H1 (cell line): ENCODE results near the gene ACHE. TPM values are rescaled to one million over a fixed set of nuclear protein-coding genes. Genes with fewer than 3 reads are reported as not detected.
A peak's percentile ranks its signal among the peaks of the same experiment; 100 is the strongest.

Source experiments
- CTCF ChIA-PET: fragments of 300-600 bp; sonication (Branson Sonifier 250); formaldehyde crosslinking; loops from one replicate; lab custom pipeline; 2021; ENCODE audit not compliant: partially characterized antibody; lab: Charles Lee
- POLR2A ChIA-PET: fragments of 300-600 bp; sonication (Branson Sonifier 250); formaldehyde crosslinking; loops from one replicate; lab custom pipeline; 2021; ENCODE audit warnings: inconsistent platforms; ENCODE audit not compliant: partially characterized antibody; lab: Charles Lee
- DNase-seq, 2 experiments: peaks; one replicate each; pipeline versions ENCODE4 v3.0.0 to v3.0.0-alpha.2; 2010 to 2022; ENCODE audit warnings: low spot score in 2 of 2, low read depth in 1 of 2, mixed read lengths in 1 of 2
- FAIRE-seq: peaks from 2 replicates; lab custom pipeline; 2011; peaks lifted over from hg19 to GRCh38; lab: Jason Lieb, UNC
- H2AFZ ChIP-seq: 2 replicates; pipeline ENCODE4 v1.8.1; 2012; ENCODE audit warnings: low read length, inconsistent platforms
- H2AK5ac ChIP-seq: 2 replicates; pipeline ENCODE4 v1.6.1; 2013; ENCODE audit warnings: low read depth, low read length
- H2BK120ac ChIP-seq: replicated peaks from 2 replicates; pipeline ENCODE3; 2013; ENCODE audit warnings: low read depth, low read length, inconsistent platforms
- H2BK12ac ChIP-seq: 2 replicates; pipeline ENCODE4 v1.6.1; 2013; ENCODE audit warnings: low read depth, low read length
- H2BK15ac ChIP-seq: 2 replicates; pipeline ENCODE4 v1.6.1; 2013; ENCODE audit warnings: low read length
- H2BK20ac ChIP-seq: 2 replicates; pipeline ENCODE4 v1.6.1; 2013; ENCODE audit warnings: low read length
- H2BK5ac ChIP-seq: 2 replicates; pipeline ENCODE4 v1.6.1; 2013; ENCODE audit warnings: low read depth, low read length
- H3K14ac ChIP-seq: 2 replicates; pipeline ENCODE4 v1.6.1; 2013; ENCODE audit warnings: inconsistent platforms; ENCODE audit not compliant: insufficient read length
- H3K18ac ChIP-seq: 2 replicates; pipeline ENCODE4 v1.6.1; 2013; ENCODE audit warnings: low read length; ENCODE audit errors: extremely low read depth
- H3K23ac ChIP-seq: 2 replicates; pipeline ENCODE4 v1.6.1; 2013; ENCODE audit warnings: inconsistent platforms; ENCODE audit not compliant: insufficient read length
- H3K23me2 ChIP-seq: 2 replicates; pipeline ENCODE4 v1.6.1; 2013; ENCODE audit warnings: low read depth, low read length
- H3K27ac ChIP-seq: 2 replicates; pipeline ENCODE4 v1.6.1; 2011; ENCODE audit warnings: low read depth, low read length, inconsistent platforms
- H3K27me3 ChIP-seq, 4 experiments: replicated peaks in 1 of 4; 1 replicate in 1 of 4; 2 replicates in 3 of 4; pipeline versions ENCODE4 v1.6.1 to v1.8.1; 2011 to 2013; ENCODE audit warnings: low read length in 3 of 4, mild to moderate bottlenecking in 3 of 4, inconsistent platforms in 2 of 4, mixed read lengths in 2 of 4, moderate library complexity in 1 of 4; ENCODE audit not compliant: control insufficient read depth in 3 of 4, insufficient read depth in 3 of 4; ENCODE audit errors: extremely low read depth in 1 of 4
- H3K36me3 ChIP-seq, 4 experiments: 2 replicates each; pipeline versions ENCODE4 v1.6.1 to v1.8.1; 2011 to 2013; ENCODE audit warnings: mild to moderate bottlenecking in 4 of 4, low read length in 3 of 4, moderate library complexity in 2 of 4, control low read depth in 1 of 4, inconsistent platforms in 1 of 4; ENCODE audit not compliant: insufficient read depth in 4 of 4, control insufficient read depth in 2 of 4
- H3K4ac ChIP-seq: replicated peaks from 2 replicates; pipeline ENCODE3; 2013; ENCODE audit warnings: low read length, low read depth, mixed read lengths, inconsistent platforms; ENCODE audit not compliant: insufficient read length
- H3K4me1 ChIP-seq, 4 experiments: replicated peaks in 1 of 4; 1 replicate in 1 of 4; 2 replicates in 3 of 4; pipeline versions ENCODE4 v1.6.1 to v1.8.1; 2011 to 2013; ENCODE audit warnings: low read length in 3 of 4, inconsistent platforms in 2 of 4, mixed read lengths in 1 of 4; ENCODE audit not compliant: insufficient read depth in 4 of 4, control insufficient read depth in 3 of 4
- H3K4me2 ChIP-seq, 2 experiments: 2 replicates each; pipeline versions ENCODE4 v1.6.1 to v1.8.1; 2011 to 2013; ENCODE audit warnings: low read depth in 2 of 2, low read length in 2 of 2, control low read depth in 1 of 2, inconsistent platforms in 1 of 2, mild to moderate bottlenecking in 1 of 2; ENCODE audit not compliant: insufficient read depth in 1 of 2
- H3K4me3 ChIP-seq, 4 experiments: fragments of 200-600, 300-600 bp in 1 of 4; sonication (generic), shearing (Covaris generic), sonication (Bioruptor Twin) in 1 of 4; 2 replicates each; pipeline versions ENCODE4 v1.5.1 to v1.8.1; 2011 to 2016; ENCODE audit warnings: low read length in 4 of 4, low read depth in 3 of 4, control low read depth in 2 of 4, inconsistent platforms in 2 of 4, mild to moderate bottlenecking in 2 of 4, mixed read lengths in 1 of 4, moderate library complexity in 1 of 4; ENCODE audit not compliant: insufficient read depth in 2 of 4; ENCODE audit errors: extremely low read depth in 1 of 4
- H3K56ac ChIP-seq: replicated peaks from 2 replicates; pipeline ENCODE3; 2013; ENCODE audit warnings: low read depth, mild to moderate bottlenecking, mixed read lengths, low read length, inconsistent platforms; ENCODE audit not compliant: insufficient read length
- H3K79me1 ChIP-seq: 2 replicates; pipeline ENCODE4 v1.6.1; 2013; ENCODE audit warnings: low read depth, low read length, control low read depth
- H3K79me2 ChIP-seq, 2 experiments: 2 replicates each; pipeline versions ENCODE4 v1.6.1 to v1.8.1; 2012 to 2013; ENCODE audit warnings: low read length in 2 of 2, mild to moderate bottlenecking in 2 of 2, inconsistent platforms in 1 of 2; ENCODE audit not compliant: insufficient read depth in 2 of 2, control insufficient read depth in 1 of 2
- H3K9ac ChIP-seq, 4 experiments: replicated peaks in 1 of 4; 1 replicate in 1 of 4; 2 replicates in 3 of 4; pipeline versions ENCODE4 v1.6.1 to v1.8.1; 2011 to 2013; ENCODE audit warnings: low read depth in 3 of 4, low read length in 3 of 4, control low read depth in 2 of 4, mild to moderate bottlenecking in 2 of 4, moderate library complexity in 2 of 4, inconsistent platforms in 1 of 4; ENCODE audit errors: extremely low read depth in 1 of 4
- H3K9me3 ChIP-seq, 2 experiments: 2 replicates each; pipeline versions ENCODE4 v1.6.1 to v1.8.1; 2012 to 2013; ENCODE audit warnings: mild to moderate bottlenecking in 2 of 2, moderate library complexity in 2 of 2, control low read depth in 1 of 2, inconsistent platforms in 1 of 2, low read depth in 1 of 2, low read length in 1 of 2, mixed read lengths in 1 of 2; ENCODE audit not compliant: insufficient read depth in 2 of 2
- H4K20me1 ChIP-seq, 2 experiments: replicated peaks in 1 of 2; 2 replicates each; pipeline versions ENCODE3 to v1.8.1; 2011 to 2013; ENCODE audit warnings: inconsistent platforms in 2 of 2, low read length in 2 of 2, mild to moderate bottlenecking in 1 of 2; ENCODE audit not compliant: insufficient read depth in 2 of 2, control insufficient read depth in 1 of 2
- H4K5ac ChIP-seq: 2 replicates; pipeline ENCODE4 v1.6.1; 2013; ENCODE audit warnings: low read length, low read depth, mixed read lengths, inconsistent platforms; ENCODE audit not compliant: insufficient read length
- H4K8ac ChIP-seq: 2 replicates; pipeline ENCODE4 v1.8.0; 2013; ENCODE audit warnings: mild to moderate bottlenecking, moderate library complexity, low read length, inconsistent platforms; ENCODE audit not compliant: insufficient read depth; ENCODE audit errors: extremely low read depth
- H4K91ac ChIP-seq: replicated peaks from 2 replicates; pipeline ENCODE3; 2013; ENCODE audit warnings: low read length, mixed read lengths, inconsistent platforms; ENCODE audit not compliant: insufficient read length
- BCL11A ChIP-seq, 2 experiments: IDR thresholded peaks; one replicate each; pipeline ENCODE4 v1.6.1; 2011; ENCODE audit warnings: low read depth in 2 of 2, low read length in 2 of 2, mild to moderate bottlenecking in 2 of 2
- CHD2 ChIP-seq: IDR thresholded peaks from 2 replicates; pipeline ENCODE4 v1.6.1; 2012; ENCODE audit warnings: low read length, improper control_type of control experiment
- EZH2 ChIP-seq: fragments of 200-600 bp; sonication (generic); IDR thresholded peaks from 2 replicates; pipeline ENCODE4 v1.7.1; 2012; ENCODE audit warnings: low read depth, mild to moderate bottlenecking, moderate library complexity, low read length, inconsistent platforms; ENCODE audit not compliant: severe bottlenecking
- HDAC2 ChIP-seq, 2 experiments: fragments of 300-600 bp in 1 of 2; sonication (generic) in 1 of 2; IDR thresholded peaks; 2 replicates each; pipeline ENCODE4 v1.6.1; 2011 to 2012; ENCODE audit warnings: low read depth in 2 of 2, low read length in 2 of 2, mild to moderate bottlenecking in 2 of 2, moderate library complexity in 2 of 2, borderline replicate concordance in 1 of 2, inconsistent platforms in 1 of 2
- JUN ChIP-seq: IDR thresholded peaks from 2 replicates; pipeline ENCODE4 v1.6.1; 2011; ENCODE audit warnings: low read depth, mild to moderate bottlenecking, improper control_type of control experiment, low read length
- POLR2A ChIP-seq, 2 experiments: IDR thresholded peaks; 1 replicate in 1 of 2; 2 replicates in 1 of 2; pipeline ENCODE4 v1.6.1; 2011; ENCODE audit warnings: low read depth in 2 of 2, low read length in 2 of 2, mild to moderate bottlenecking in 2 of 2; ENCODE audit errors: control extremely low read depth in 1 of 2
- RBBP5 ChIP-seq: IDR thresholded peaks from 2 replicates; pipeline ENCODE4 v1.7.1; 2012; ENCODE audit warnings: low read depth, mild to moderate bottlenecking, inconsistent platforms, low read length, moderate library complexity, borderline replicate concordance
- SP2 ChIP-seq: IDR thresholded peaks from 2 replicates; pipeline ENCODE4 v1.6.1; 2012; ENCODE audit warnings: mild to moderate bottlenecking, low read length, inconsistent platforms
- TEAD4 ChIP-seq: IDR thresholded peaks from 2 replicates; pipeline ENCODE4 v1.6.1; 2012; ENCODE audit warnings: low read depth, low read length, inconsistent platforms, mixed read lengths
- USF2 ChIP-seq: IDR thresholded peaks from 2 replicates; pipeline ENCODE4 v1.6.1; 2011; ENCODE audit warnings: low read length, improper control_type of control experiment
- WGBS, 2 experiments: shearing (Covaris generic) in 1 of 2; methylation state at CpG; one replicate each; pipeline versions ENCODE4 v1.1.6 to v1.1.7; 2013 to 2015; ENCODE audit warnings: low lambda C conversion rate in 2 of 2, mixed read lengths in 2 of 2, inconsistent platforms in 1 of 2, low coverage in 1 of 2, missing lambda C conversion rate in 1 of 2; ENCODE audit not compliant: insufficient replicate concordance in 2 of 2, insufficient coverage in 1 of 2, insufficient read length in 1 of 2; ENCODE audit errors: extremely low coverage in 1 of 2, missing lambda C conversion rate in 1 of 2; 5-methylcytosine and 5-hydroxymethylcytosine counted together
- polyA plus RNA-seq, 7 experiments: library from polyadenylated mRNA; depleted of rRNA in 3 of 7; stranded (reverse) in 5 of 7; unstranded in 2 of 7; fragments of >200 nt in 5 of 7; fragments of 200-250 nt in 2 of 7; gene quantifications; 1 replicate in 5 of 7; 2 replicates in 1 of 7; 4 replicates in 1 of 7; pipeline versions ENCODE4 v1.2.1 to v1.2.3, GENCODE V29; 2011 to 2013; ENCODE audit warnings: missing spikeins in 2 of 7, mixed read lengths in 2 of 7
- total RNA-seq: library from RNA; stranded (reverse); fragmentation: NEBNext Ultra II Directional; extraction: Animal tissue kit (Norgen Biotek cat#: 25700); gene quantifications from 2 replicates; pipeline ENCODE4 v1.2.1, GENCODE V29; 2021

The ACHE gene
- total and polyA plus RNA-seq, 2 of the 8 experiments (the other 6 are each of a cell fraction or from before 2014, with no cell fraction given): 1.4 to 4.3 TPM

- Histone ChIP-seq H3K27ac (no peak overlapping the region), H2AFZ (no peak overlapping the region), H4K20me1 (peaks cover 0 to 5% of the 10 kb centered on the region in 2 experiments), H3K4me3 (no peak overlapping the region), H3K4me2 (no peak overlapping the region), H3K9ac (no peak overlapping the region), H3K79me1 (no peaks in the 10 kb centered on the region), H3K23me2 (peaks cover 6% of the 10 kb centered on the region; the same call in 1 of the 2 replicates), H2BK5ac (no peak overlapping the region), H2BK12ac (0 out of 2 replicates have a peak overlapping the region, but pooled peaks have one; percentile 43), H2BK20ac (no peak overlapping the region)
- FAIRE-seq (no peak), DNase-seq (no peak)
- no peak for TF ChIP-seq BCL11A (IDR thresholded peaks at IDR 0.05; ENCODE audit: low read depth in 2 of 2, low read length in 2 of 2)
- TF ChIP-seq HDAC2 (IDR thresholded peaks at IDR 0.05; ENCODE audit: borderline replicate concordance in 1 of 2, low read depth in 2 of 2, low read length in 2 of 2): no peak
- TF ChIP-seq USF2: no peak
- no peak for TF ChIP-seq JUN
- TF ChIP-seq EZH2: no peak
- no peak for TF ChIP-seq SP2
- TF ChIP-seq CHD2: no peak
- TF ChIP-seq TEAD4: no peak
- no peak for TF ChIP-seq RBBP5
- TF ChIP-seq POLR2A (IDR thresholded peaks at IDR 0.05; ENCODE audit: control extremely low read depth in 1 of 2, low read depth in 2 of 2, low read length in 2 of 2): no peak
- TF ChIP-seq, all 59 proteins: peak for 0
- CTCF ChIA-PET: interaction anchor here (0.8 to 3.2 kb wide), 21 partner anchors 20 to 297 kb away, joined by 3 to 18 read pairs (median 4); partner anchors contain the start of gene MUC3A
- H4K5ac ChIP-seq: no peak overlapping the region
- peaks cover 15 to 35% (median 19%) of the 10 kb centered on the region in 4 experiments for H3K27me3 ChIP-seq
- H2BK15ac ChIP-seq: peak overlapping the region; percentile 48; the same call in 1 of the 2 replicates
- peak overlapping the region; percentile 36 for H3K4ac ChIP-seq
- H4K8ac ChIP-seq: no peak overlapping the region
- no peak overlapping the region for H3K18ac ChIP-seq
- H2BK120ac ChIP-seq: no peak overlapping the region
- H3K56ac ChIP-seq: no peak overlapping the region
- no peaks in the 10 kb centered on the region for H3K79me2 ChIP-seq
- no peaks in the 10 kb centered on the region for H3K36me3 ChIP-seq
- WGBS, 2 experiments: 92% methylated on average over 13 of the region's 13 CpGs; no CpG with 5 or more reads in 1 of the 2 experiments
- H2AK5ac ChIP-seq: no peak overlapping the region; the same call in 1 of the 2 replicates
- no peaks in the 10 kb centered on the region for H3K9me3 ChIP-seq
- no peak overlapping the region for H3K14ac ChIP-seq
- H4K91ac ChIP-seq: no peak overlapping the region
- peaks cover 0 to 10% (median 6%) of the 10 kb centered on the region in 4 experiments; a peak in 6 of 7 replicates for H3K4me1 ChIP-seq
- H3K23ac ChIP-seq: no peak overlapping the region
- POLR2A ChIA-PET: interaction anchor here (1.5 kb wide), 1 partner anchor 23 kb away, joined by 3 read pairs; the partner anchor contains the start of gene SRRT
Measured at GRCh38 chr7:100897772-100898454, 2.2 kb upstream of the ACHE start.
